K562 (cell line): ENCODE data around the gene PPARD. TPM values are rescaled to one million over a fixed set of nuclear protein-coding genes. Genes with fewer than 3 reads are reported as not detected.

Experiments used
- CREB1 ChIP-seq, 2 experiments: sonication (generic) in 1 of 2; formaldehyde crosslinking in 1 of 2; IDR thresholded peaks; 2 replicates each; pipeline versions ENCODE4 v1.6.1 to v1.8.0; 2012 to 2022; ENCODE audit warnings: inconsistent platforms in 1 of 2, mild to moderate bottlenecking in 1 of 2, missing genetic modification reagents in 1 of 2, moderate library complexity in 1 of 2
- EP300 ChIP-seq: IDR thresholded peaks from 2 replicates; pipeline ENCODE4 v1.6.1; 2012; ENCODE audit warnings: low read length, improper control_type of control experiment
- HDGF ChIP-seq: fragments of 450-650 bp; IDR thresholded peaks from 2 replicates; pipeline ENCODE4 v1.6.1; 2016
- MAFF ChIP-seq: IDR thresholded peaks from 2 replicates; pipeline ENCODE4 v1.6.1; 2012; ENCODE audit warnings: low read length, improper control_type of control experiment
- MCM7 ChIP-seq, 2 experiments: fragments of 450-650 bp; IDR thresholded peaks; 2 replicates each; pipeline ENCODE4 v1.6.1; 2016 to 2018
- MTA3 ChIP-seq: fragments of 450-650 bp; formaldehyde crosslinking; IDR thresholded peaks from 2 replicates; pipeline ENCODE4 v1.6.1; 2017; ENCODE audit warnings: mild to moderate bottlenecking, borderline replicate concordance
- MTF1 ChIP-seq: fragments of 250-450 bp; sonication (Bioruptor Pico); IDR thresholded peaks from 2 replicates; pipeline ENCODE4 v1.9.0; 2021; ENCODE audit warnings: moderate library complexity, mild to moderate bottlenecking, inconsistent platforms, borderline replicate concordance
- NCOA6 ChIP-seq: fragments of 450-650 bp; IDR thresholded peaks from 2 replicates; pipeline ENCODE4 v1.6.1; 2017; ENCODE audit warnings: mild to moderate bottlenecking
- NFIX ChIP-seq: fragments of 250-450 bp; sonication (Bioruptor Pico); IDR thresholded peaks from 2 replicates; pipeline ENCODE4 v1.4.0; 2020; ENCODE audit warnings: low read depth, mild to moderate bottlenecking, moderate library complexity
- NR3C1 ChIP-seq: sonication (generic); formaldehyde crosslinking; IDR thresholded peaks from 2 replicates; pipeline ENCODE4 v1.8.1; 2022; ENCODE audit warnings: missing genetic modification reagents
- SP2 ChIP-seq: IDR thresholded peaks from 2 replicates; pipeline ENCODE4 v1.6.1; 2011; ENCODE audit warnings: mild to moderate bottlenecking, low read depth, low read length, moderate library complexity; ENCODE audit not compliant: poor library complexity, severe bottlenecking; ENCODE audit errors: extremely low read depth
- SRF ChIP-seq, 2 experiments: fragments of 250-450, 450-650 bp in 1 of 2; sonication (Bioruptor Pico) in 1 of 2; sonication (generic) in 1 of 2; formaldehyde crosslinking; IDR thresholded peaks; 2 replicates each; pipeline versions ENCODE4 v1.5.0 to v1.5.1; 2020 to 2022; ENCODE audit warnings: mild to moderate bottlenecking in 1 of 2, missing genetic modification reagents in 1 of 2
- U2AF1 ChIP-seq: fragments of 200-400 bp; formaldehyde crosslinking; optimal IDR thresholded peaks from 2 replicates; pipeline ENCODE3; 2017; ENCODE audit warnings: mild to moderate bottlenecking, low read depth, low read length, moderate library complexity
- ZNF347 ChIP-seq: fragments of 450-650 bp; formaldehyde crosslinking; IDR thresholded peaks from 2 replicates; pipeline ENCODE4 v1.4.0; 2020; ENCODE audit warnings: low read depth, mild to moderate bottlenecking, moderate library complexity
- ZNF436 ChIP-seq: fragments of 250-450, 450-650 bp; sonication (Bioruptor Pico); formaldehyde crosslinking; IDR thresholded peaks from 2 replicates; pipeline ENCODE4 v1.7.0; 2020; ENCODE audit warnings: mild to moderate bottlenecking
- ZNF445 ChIP-seq: fragments of 250-450 bp; sonication (Bioruptor Pico); IDR thresholded peaks from 2 replicates; pipeline ENCODE4 v1.4.0; 2020; ENCODE audit warnings: low read depth, mild to moderate bottlenecking, moderate library complexity
- polyA plus RNA-seq, 8 experiments: library from polyadenylated mRNA; depleted of rRNA in 4 of 8; stranded (reverse) in 5 of 8; unstranded in 3 of 8; fragments of >200 nt; fragmentation: Nextera tagmentation in 2 of 8; fragmentation: Illumina TruSeq in 1 of 8; extraction: Ambion mirVana in 2 of 8; extraction: Trizol in 1 of 8; gene quantifications; 2 replicates each; pipeline versions ENCODE4 v1.2.1 to v1.2.3, GENCODE V29; 2011 to 2014; ENCODE audit warnings: inconsistent platforms in 1 of 8, missing spikeins in 1 of 8
- total RNA-seq, 7 experiments: library from RNA; depleted of rRNA in 6 of 7; stranded (reverse); fragments of >200 nt in 6 of 7; fragmentation: Illumina TruSeq in 2 of 7; extraction: Trizol in 2 of 7; gene quantifications; 2 replicates each; pipeline versions ENCODE4 v1.2.1 to v1.2.3, GENCODE V29; 2011 to 2021; ENCODE audit warnings: low replicate concordance in 1 of 7
- TF ChIP-seq, protein P1 (sequence below): sonication (generic); formaldehyde crosslinking; IDR thresholded peaks from 2 replicates; pipeline ENCODE4 v1.4.0; 2020; ENCODE audit warnings: mild to moderate bottlenecking, missing genetic modification reagents
- TF ChIP-seq, protein P2 (sequence below): fragments of 250-450 bp; sonication (Bioruptor Pico); IDR thresholded peaks from 2 replicates; pipeline ENCODE4 v1.8.0; 2021; ENCODE audit warnings: mild to moderate bottlenecking, moderate library complexity
- TF ChIP-seq, protein P3 (sequence below): sonication (generic); formaldehyde crosslinking; IDR thresholded peaks from 2 replicates; pipeline ENCODE4 v1.5.0; 2020; ENCODE audit warnings: missing genetic modification reagents
- TF ChIP-seq, protein P4 (sequence below): fragments of 450-650 bp; formaldehyde crosslinking; IDR thresholded peaks from 2 replicates; pipeline ENCODE4 v1.4.0; 2020; ENCODE audit warnings: mild to moderate bottlenecking, moderate library complexity
- TF ChIP-seq, protein P5 (sequence below): sonication (generic); formaldehyde crosslinking; IDR thresholded peaks from 2 replicates; pipeline ENCODE4 v1.8.0; 2022; ENCODE audit warnings: missing genetic modification reagents, mild to moderate bottlenecking, borderline replicate concordance

Gene PPARD
- total and polyA plus RNA-seq, 9 of the 15 experiments (the other 6 are each of a cell fraction or from before 2014, with no cell fraction given) = 0.14 to 13.2 (median 3.8) TPM

DNA sequence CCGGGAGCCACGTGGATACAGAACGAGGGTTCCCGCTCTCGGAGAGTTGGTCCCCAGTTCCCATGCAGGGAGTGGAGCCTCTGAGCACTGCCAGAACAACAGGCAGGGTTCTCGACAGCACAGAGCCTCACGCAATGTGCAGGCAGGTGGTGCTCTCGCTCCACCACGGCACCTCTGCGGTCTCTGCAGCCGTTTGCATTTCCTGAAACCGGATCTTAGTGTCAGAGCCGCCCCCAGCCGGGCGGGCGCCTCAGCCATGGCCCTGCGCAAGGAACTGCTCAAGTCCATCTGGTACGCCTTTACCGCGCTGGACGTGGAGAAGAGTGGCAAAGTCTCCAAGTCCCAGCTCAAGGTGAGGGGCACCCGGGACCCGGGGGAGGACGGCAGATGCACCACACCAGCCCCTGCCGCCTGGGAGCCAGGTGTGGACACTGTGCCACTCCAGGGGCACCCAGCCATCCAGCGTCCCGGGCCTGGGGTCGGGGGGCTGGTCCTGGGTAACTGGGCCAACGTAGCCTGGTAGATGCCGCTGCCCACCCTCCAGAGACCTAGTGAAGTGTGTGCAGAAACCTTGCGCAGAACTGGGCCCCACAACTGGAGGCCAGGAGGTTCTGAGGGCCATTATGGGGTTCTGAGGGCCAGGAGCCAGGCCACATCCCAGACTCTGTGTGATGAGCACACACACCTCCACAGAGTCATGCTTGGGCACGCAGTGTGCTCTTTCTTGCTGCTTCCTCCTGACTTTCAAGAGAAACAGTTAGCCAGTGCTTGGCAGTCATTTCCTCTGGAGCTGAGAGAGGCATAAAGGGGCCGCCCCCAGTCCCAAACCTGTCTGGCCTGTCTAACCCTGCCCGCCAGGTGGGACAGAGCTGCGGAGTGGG is 44.5 kb upstream of the PPARD start, which contains the start of gene DEF6 (continued):
- TF ChIP-seq, protein P1, sequence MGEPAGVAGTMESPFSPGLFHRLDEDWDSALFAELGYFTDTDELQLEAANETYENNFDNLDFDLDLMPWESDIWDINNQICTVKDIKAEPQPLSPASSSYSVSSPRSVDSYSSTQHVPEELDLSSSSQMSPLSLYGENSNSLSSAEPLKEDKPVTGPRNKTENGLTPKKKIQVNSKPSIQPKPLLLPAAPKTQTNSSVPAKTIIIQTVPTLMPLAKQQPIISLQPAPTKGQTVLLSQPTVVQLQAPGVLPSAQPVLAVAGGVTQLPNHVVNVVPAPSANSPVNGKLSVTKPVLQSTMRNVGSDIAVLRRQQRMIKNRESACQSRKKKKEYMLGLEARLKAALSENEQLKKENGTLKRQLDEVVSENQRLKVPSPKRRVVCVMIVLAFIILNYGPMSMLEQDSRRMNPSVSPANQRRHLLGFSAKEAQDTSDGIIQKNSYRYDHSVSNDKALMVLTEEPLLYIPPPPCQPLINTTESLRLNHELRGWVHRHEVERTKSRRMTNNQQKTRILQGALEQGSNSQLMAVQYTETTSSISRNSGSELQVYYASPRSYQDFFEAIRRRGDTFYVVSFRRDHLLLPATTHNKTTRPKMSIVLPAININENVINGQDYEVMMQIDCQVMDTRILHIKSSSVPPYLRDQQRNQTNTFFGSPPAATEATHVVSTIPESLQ (CRISPR knock-in tag) = 0 out of 2 replicates have a peak, but pooled peaks have one; percentile 40
- TF ChIP-seq MTA3 (no peak; the same call in 1 of the 2 replicates), MAFF (no peak), NR3C1 (CRISPR knock-in tag) (no peak), EP300 (peak; percentile 89), MCM7 (IDR thresholded peaks at IDR 0.05) (no peak), NCOA6 (no peak), ZNF445 (CRISPR knock-in tag) (no peak), ZNF347 (CRISPR knock-in tag) (no peak), CREB1 (IDR thresholded peaks at IDR 0.05) (no peak), CREB1 (CRISPR knock-in tag; IDR thresholded peaks at IDR 0.05) (peak; percentile 55), MTF1 (no peak), SRF (CRISPR knock-in tag; IDR thresholded peaks at IDR 0.05) (peak in 1 of 2 experiments; percentile 67; a peak in 1 of 4 replicates), U2AF1 (no peak), SP2 (peak; percentile 26), NFIX (no peak), ZNF436 (CRISPR knock-in tag) (peak; percentile 29; the same call in 1 of the 2 replicates), HDGF (0 out of 2 replicates have a peak, but pooled peaks have one; percentile 14)
- TF ChIP-seq, protein P2, sequence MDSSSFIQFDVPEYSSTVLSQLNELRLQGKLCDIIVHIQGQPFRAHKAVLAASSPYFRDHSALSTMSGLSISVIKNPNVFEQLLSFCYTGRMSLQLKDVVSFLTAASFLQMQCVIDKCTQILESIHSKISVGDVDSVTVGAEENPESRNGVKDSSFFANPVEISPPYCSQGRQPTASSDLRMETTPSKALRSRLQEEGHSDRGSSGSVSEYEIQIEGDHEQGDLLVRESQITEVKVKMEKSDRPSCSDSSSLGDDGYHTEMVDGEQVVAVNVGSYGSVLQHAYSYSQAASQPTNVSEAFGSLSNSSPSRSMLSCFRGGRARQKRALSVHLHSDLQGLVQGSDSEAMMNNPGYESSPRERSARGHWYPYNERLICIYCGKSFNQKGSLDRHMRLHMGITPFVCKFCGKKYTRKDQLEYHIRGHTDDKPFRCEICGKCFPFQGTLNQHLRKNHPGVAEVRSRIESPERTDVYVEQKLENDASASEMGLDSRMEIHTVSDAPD = no peak
- TF ChIP-seq, protein P3, sequence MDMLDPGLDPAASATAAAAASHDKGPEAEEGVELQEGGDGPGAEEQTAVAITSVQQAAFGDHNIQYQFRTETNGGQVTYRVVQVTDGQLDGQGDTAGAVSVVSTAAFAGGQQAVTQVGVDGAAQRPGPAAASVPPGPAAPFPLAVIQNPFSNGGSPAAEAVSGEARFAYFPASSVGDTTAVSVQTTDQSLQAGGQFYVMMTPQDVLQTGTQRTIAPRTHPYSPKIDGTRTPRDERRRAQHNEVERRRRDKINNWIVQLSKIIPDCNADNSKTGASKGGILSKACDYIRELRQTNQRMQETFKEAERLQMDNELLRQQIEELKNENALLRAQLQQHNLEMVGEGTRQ = no peak
- TF ChIP-seq, protein P4, sequence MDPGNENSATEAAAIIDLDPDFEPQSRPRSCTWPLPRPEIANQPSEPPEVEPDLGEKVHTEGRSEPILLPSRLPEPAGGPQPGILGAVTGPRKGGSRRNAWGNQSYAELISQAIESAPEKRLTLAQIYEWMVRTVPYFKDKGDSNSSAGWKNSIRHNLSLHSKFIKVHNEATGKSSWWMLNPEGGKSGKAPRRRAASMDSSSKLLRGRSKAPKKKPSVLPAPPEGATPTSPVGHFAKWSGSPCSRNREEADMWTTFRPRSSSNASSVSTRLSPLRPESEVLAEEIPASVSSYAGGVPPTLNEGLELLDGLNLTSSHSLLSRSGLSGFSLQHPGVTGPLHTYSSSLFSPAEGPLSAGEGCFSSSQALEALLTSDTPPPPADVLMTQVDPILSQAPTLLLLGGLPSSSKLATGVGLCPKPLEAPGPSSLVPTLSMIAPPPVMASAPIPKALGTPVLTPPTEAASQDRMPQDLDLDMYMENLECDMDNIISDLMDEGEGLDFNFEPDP (CRISPR knock-in tag) = no peak
- TF ChIP-seq, protein P5, sequence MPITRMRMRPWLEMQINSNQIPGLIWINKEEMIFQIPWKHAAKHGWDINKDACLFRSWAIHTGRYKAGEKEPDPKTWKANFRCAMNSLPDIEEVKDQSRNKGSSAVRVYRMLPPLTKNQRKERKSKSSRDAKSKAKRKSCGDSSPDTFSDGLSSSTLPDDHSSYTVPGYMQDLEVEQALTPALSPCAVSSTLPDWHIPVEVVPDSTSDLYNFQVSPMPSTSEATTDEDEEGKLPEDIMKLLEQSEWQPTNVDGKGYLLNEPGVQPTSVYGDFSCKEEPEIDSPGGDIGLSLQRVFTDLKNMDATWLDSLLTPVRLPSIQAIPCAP = no peak
